Body of pancreas (tissue), 4 donors: ENCODE results near the gene BRMS1.

ENCODE experiments used
- POLR2A ChIP-seq, 3 donors: fragments of 450-650 bp; IDR thresholded peaks; one replicate each; pipeline ENCODE4 v1.6.1; 2016; ENCODE audit warnings: antibody characterized with exemption in 3 of 3, mild to moderate bottlenecking in 2 of 3
- TF ChIP-seq, protein P1 (sequence below), 7 experiments: fragments of 450-650 bp in 4 of 7; fragments of 200-600 bp in 3 of 7; sonication (generic) in 3 of 7; IDR thresholded peaks; one replicate each; pipeline ENCODE4 v1.5.1; 2016 to 2019; ENCODE audit warnings: antibody characterized with exemption in 7 of 7

- TF ChIP-seq, protein P1, sequence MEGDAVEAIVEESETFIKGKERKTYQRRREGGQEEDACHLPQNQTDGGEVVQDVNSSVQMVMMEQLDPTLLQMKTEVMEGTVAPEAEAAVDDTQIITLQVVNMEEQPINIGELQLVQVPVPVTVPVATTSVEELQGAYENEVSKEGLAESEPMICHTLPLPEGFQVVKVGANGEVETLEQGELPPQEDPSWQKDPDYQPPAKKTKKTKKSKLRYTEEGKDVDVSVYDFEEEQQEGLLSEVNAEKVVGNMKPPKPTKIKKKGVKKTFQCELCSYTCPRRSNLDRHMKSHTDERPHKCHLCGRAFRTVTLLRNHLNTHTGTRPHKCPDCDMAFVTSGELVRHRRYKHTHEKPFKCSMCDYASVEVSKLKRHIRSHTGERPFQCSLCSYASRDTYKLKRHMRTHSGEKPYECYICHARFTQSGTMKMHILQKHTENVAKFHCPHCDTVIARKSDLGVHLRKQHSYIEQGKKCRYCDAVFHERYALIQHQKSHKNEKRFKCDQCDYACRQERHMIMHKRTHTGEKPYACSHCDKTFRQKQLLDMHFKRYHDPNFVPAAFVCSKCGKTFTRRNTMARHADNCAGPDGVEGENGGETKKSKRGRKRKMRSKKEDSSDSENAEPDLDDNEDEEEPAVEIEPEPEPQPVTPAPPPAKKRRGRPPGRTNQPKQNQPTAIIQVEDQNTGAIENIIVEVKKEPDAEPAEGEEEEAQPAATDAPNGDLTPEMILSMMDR (IDR thresholded peaks at IDR 0.05) = no peak
- no peak for TF ChIP-seq POLR2A (IDR thresholded peaks at IDR 0.05)
These were observed 16.9 kb downstream of the BRMS1 start for GRCh38 chr11:66328031-66328301.
